Immature natural killer cell (primary cell): Measurements from ENCODE around the gene POLR1D. TPM values are rescaled to one million over a fixed set of nuclear protein-coding genes. Genes with fewer than 3 reads are reported as not detected.

Experiments used
- DNase-seq, 3 donors: peaks; one replicate each; pipeline ENCODE4 v3.0.0; 2022; ENCODE audit warnings: mixed read lengths in 1 of 3
- H3K27ac Mint-ChIP-seq, 6 donors: one replicate each; pipeline ENCODE4 v1.8.0; 2020; ENCODE audit warnings: mixed read lengths in 6 of 6, mild to moderate bottlenecking in 5 of 6, inconsistent platforms in 4 of 6, moderate library complexity in 3 of 6
- H3K27me3 Mint-ChIP-seq, 3 donors: one replicate each; pipeline ENCODE4 v1.8.0; 2020 to 2021; ENCODE audit warnings: low read depth in 3 of 3, mild to moderate bottlenecking in 3 of 3, mixed read lengths in 3 of 3, moderate library complexity in 3 of 3, inconsistent platforms in 1 of 3
- H3K36me3 Mint-ChIP-seq, 3 donors: one replicate each; pipeline ENCODE4 v1.8.0; 2020; ENCODE audit warnings: mixed read lengths in 3 of 3, inconsistent platforms in 2 of 3, mild to moderate bottlenecking in 2 of 3
- H3K4me1 Mint-ChIP-seq, 2 donors: one replicate each; pipeline ENCODE4 v1.8.0; 2020; ENCODE audit warnings: inconsistent platforms in 2 of 2, mild to moderate bottlenecking in 2 of 2, mixed read lengths in 2 of 2, moderate library complexity in 1 of 2
- H3K4me3 Mint-ChIP-seq, 5 donors: one replicate each; pipeline ENCODE4 v1.8.0; 2020; ENCODE audit warnings: mild to moderate bottlenecking in 5 of 5, mixed read lengths in 5 of 5, inconsistent platforms in 3 of 5, moderate library complexity in 3 of 5
- H3K9me3 Mint-ChIP-seq, 6 donors: one replicate each; pipeline ENCODE4 v1.8.0; 2020; ENCODE audit warnings: mild to moderate bottlenecking in 6 of 6, mixed read lengths in 6 of 6, inconsistent platforms in 4 of 6, moderate library complexity in 3 of 6
- polyA plus RNA-seq, 3 donors: library from polyadenylated mRNA; unstranded; fragments of 300-500 nt; fragmentation: Illumina TruSeq; gene quantifications; one replicate each; pipeline ENCODE4 v1.2.3, GENCODE V29; 2021

The POLR1D gene
- polyA plus RNA-seq, 3 donors from 2014 or later: 66.9 to 109 (median 87.7) TPM

GRCh38 chr13:27636589-27637288 is 15.0 kb downstream of the POLR1D start:
- H3K4me1 Mint-ChIP-seq: peaks cover 29 to 81% of the 10 kb centered on the region in 2 donors
- no peak for DNase-seq
- H3K9me3 Mint-ChIP-seq: no peaks in the 10 kb centered on the region
- peak overlapping the region in 1 of 5 donors; percentile 27 for H3K4me3 Mint-ChIP-seq
- peaks cover 0 to 2% (median 0%) of the 10 kb centered on the region in 3 donors for H3K27me3 Mint-ChIP-seq
- H3K36me3 Mint-ChIP-seq: peaks cover 0 to 6% (median 0%) of the 10 kb centered on the region in 3 donors
- H3K27ac Mint-ChIP-seq: peak overlapping the region in 2 of 6 donors; percentile 10 to 30

DNA sequence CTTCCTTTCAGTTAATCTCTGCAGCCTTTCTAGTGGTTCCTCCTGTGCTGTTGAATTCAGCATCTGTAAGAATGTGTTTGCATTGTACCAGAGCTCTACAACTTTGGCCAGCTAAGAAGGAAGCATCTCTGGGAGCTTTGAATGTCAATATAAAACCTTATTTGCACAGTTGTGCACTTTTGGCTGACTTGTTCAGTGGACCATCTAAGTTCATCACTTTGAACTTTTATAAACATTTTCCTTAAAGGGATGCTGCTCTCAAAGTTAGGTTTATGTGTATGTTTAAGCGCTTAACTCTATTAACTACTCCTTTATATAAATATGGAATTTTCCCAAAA is 15.6 kb downstream of the POLR1D start:
- Mint-ChIP-seq H3K27ac (no peak overlapping the region), H3K4me1 (peaks cover 32 to 81% of the 10 kb centered on the region in 2 donors), H3K4me3 (peak overlapping the region in 1 of 5 donors; percentile 27), H3K9me3 (no peaks in the 10 kb centered on the region), H3K27me3 (peaks cover 0 to 2% (median 0%) of the 10 kb centered on the region in 3 donors), H3K36me3 (peaks cover 0 to 6% (median 0%) of the 10 kb centered on the region in 3 donors)
- DNase-seq: no peak

DNA sequence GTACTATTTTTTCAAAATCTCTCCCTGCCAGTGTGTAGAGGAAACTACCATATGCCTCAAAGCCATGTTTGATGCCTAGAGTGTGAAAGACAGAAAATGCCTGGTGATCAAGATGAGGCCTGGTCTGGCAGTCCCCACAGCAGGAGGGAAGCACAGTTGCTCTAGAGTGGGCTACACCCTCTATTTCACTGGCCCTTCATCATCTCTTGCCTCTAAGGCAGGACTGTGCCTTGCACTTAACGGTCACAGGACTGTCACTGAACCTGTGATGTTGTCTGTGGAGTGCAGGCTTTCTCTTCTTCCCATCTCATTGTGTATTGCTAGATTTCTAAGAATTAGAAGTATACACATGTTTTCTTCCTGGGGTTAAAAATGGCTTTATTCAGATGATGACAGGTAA is 16.3 kb downstream of the POLR1D start:
- DNase-seq: no peak
- Mint-ChIP-seq H3K9me3 (no peaks in the 10 kb centered on the region), H3K4me1 (peaks cover 39 to 82% of the 10 kb centered on the region in 2 donors), H3K36me3 (peaks cover 0 to 2% (median 0%) of the 10 kb centered on the region in 3 donors), H3K4me3 (no peak overlapping the region), H3K27ac (peak overlapping the region in 3 of 6 donors; percentile 35 to 80 (median 58)), H3K27me3 (peaks cover 0 to 2% (median 0%) of the 10 kb centered on the region in 3 donors)

GRCh38 chr13:27638521-27638920 is 16.8 kb downstream of the POLR1D start:
- no peaks in the 10 kb centered on the region for H3K9me3 Mint-ChIP-seq
- H3K4me3 Mint-ChIP-seq: no peak overlapping the region
- H3K27ac Mint-ChIP-seq: peak overlapping the region in 2 of 6 donors; percentile 25 to 43

GRCh38 chr13:27639186-27639585 is 17.5 kb downstream of the POLR1D start:
- Mint-ChIP-seq H3K4me3 (no peak overlapping the region), H3K27ac (peak overlapping the region in 1 of 6 donors; percentile 65), H3K27me3 (peaks cover 0 to 2% (median 0%) of the 10 kb centered on the region in 3 donors), H3K36me3 (no peaks in the 10 kb centered on the region), H3K9me3 (no peaks in the 10 kb centered on the region), H3K4me1 (peaks cover 50 to 86% of the 10 kb centered on the region in 2 donors)
- no peak for DNase-seq

More at GRCh38 chr13:27638521-27638920, 16.8 kb downstream of the POLR1D start:
- DNase-seq: no peak
- peaks cover 44 to 85% of the 10 kb centered on the region in 2 donors for H3K4me1 Mint-ChIP-seq
- H3K36me3 Mint-ChIP-seq: no peaks in the 10 kb centered on the region
- peaks cover 0 to 2% (median 0%) of the 10 kb centered on the region in 3 donors for H3K27me3 Mint-ChIP-seq

GRCh38 chr13:27641711-27642502 is 20.2 kb downstream of the POLR1D start:
- H3K36me3 Mint-ChIP-seq: peaks cover 0 to 4% (median 0%) of the 10 kb centered on the region in 3 donors
- H3K27me3 Mint-ChIP-seq: no peaks in the 10 kb centered on the region
- H3K9me3 Mint-ChIP-seq: no peaks in the 10 kb centered on the region
- peak overlapping the region in 3 of 6 donors; percentile 1 to 73 (median 31) for H3K27ac Mint-ChIP-seq
- DNase-seq: peak; percentile 7 to 21 (median 12)
- no peak overlapping the region for H3K4me3 Mint-ChIP-seq
- peaks cover 44 to 96% of the 10 kb centered on the region in 2 donors for H3K4me1 Mint-ChIP-seq

DNA sequence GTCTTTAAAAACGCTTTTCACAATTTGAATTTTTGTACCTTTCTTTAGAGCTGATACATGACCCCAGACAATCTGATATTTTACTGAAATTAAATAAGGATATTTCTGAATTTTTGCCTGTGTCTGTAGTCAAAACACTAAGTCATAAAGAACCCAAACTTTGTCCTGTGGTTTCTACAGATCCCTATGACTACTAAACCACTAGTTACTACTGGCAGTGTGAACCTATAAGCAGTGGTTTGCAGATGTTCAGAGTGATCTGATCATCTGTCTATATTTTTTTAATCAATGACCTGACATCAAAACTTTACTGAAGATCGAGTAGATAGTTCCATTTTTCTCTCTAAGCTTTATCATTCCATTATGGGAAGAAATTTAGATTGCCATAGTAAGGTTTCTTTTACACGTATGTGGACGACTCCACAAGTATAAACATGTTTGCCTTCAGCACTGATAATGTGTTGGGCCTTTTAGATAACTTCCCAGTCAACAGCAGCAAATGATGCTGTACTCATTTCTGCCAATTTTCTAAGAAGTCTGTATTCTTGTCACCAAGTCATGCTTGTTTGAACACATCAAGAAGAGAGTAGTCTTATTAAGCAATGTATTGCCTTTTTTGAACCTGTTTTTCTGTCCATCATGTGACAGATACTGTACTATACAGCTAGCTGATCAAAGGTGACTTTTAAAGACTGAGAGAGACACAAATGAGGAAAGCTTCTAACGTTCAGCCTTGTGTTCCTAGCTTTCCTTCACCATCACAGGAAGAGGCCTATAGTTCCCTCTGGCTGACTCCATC is 21.8 kb downstream of the POLR1D start:
- Mint-ChIP-seq H3K4me1 (peaks cover 34 to 83% of the 10 kb centered on the region in 2 donors), H3K4me3 (no peak overlapping the region), H3K9me3 (no peaks in the 10 kb centered on the region), H3K36me3 (peaks cover 3 to 9% (median 4%) of the 10 kb centered on the region in 3 donors), H3K27ac (peak overlapping the region in 1 of 6 donors; percentile 13), H3K27me3 (no peaks in the 10 kb centered on the region)
- no peak for DNase-seq

DNA sequence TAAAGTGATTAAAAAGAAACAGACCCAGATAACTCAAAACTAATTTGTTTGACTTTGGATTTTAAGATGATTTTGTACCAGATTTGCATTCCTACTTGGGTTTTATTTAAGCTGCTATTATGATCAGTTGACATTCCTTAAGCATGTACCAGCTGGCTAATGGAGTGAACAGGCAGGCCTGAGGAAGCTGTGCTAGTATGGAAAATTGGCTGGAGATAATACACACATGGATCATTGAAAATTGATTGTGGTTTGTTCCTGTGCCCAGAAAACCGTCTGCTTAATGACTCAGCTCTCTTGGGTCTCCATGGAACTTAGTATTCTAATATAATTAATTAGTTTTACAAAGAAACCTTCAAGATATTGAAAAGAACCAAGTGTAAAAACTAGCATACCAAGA is 22.6 kb downstream of the POLR1D start:
- peaks cover 34 to 76% of the 10 kb centered on the region in 2 donors for H3K4me1 Mint-ChIP-seq
- H3K4me3 Mint-ChIP-seq: no peak overlapping the region
- H3K27ac Mint-ChIP-seq: peak overlapping the region in 1 of 6 donors; percentile 6
- peaks cover 11 to 16% (median 12%) of the 10 kb centered on the region in 3 donors for H3K36me3 Mint-ChIP-seq
- H3K27me3 Mint-ChIP-seq: no peaks in the 10 kb centered on the region
- DNase-seq: no peak
- peaks cover 0 to under 1% (median 0%) of the 10 kb centered on the region in 6 donors for H3K9me3 Mint-ChIP-seq

DNA sequence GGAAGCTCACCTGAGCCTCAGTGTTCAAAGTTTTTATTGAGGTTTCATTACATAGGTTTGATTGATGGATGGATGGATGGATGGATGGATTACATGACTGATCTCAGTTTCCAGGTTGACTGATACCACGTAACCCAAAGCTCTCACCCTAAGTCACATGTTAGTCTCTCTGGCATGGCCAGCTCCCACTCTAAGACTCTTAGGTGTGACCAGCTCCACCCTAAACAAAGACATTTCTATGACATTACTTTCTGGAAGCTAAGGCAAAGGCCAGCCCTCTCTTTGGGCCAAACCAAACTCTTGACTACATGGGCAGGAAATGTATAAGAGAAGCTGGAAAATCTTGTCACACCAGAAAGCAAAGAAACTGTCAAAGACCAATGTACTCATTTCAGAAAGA is 28.6 kb downstream of the POLR1D start:
- peaks cover 28 to 40% (median 38%) of the 10 kb centered on the region in 3 donors for H3K36me3 Mint-ChIP-seq
- no peak for DNase-seq
- peaks cover 5 to 25% of the 10 kb centered on the region in 2 donors for H3K4me1 Mint-ChIP-seq
- no peak overlapping the region for H3K4me3 Mint-ChIP-seq
- no peak overlapping the region for H3K27ac Mint-ChIP-seq
- peaks cover 5 to 12% (median 10%) of the 10 kb centered on the region in 6 donors for H3K9me3 Mint-ChIP-seq
- no peaks in the 10 kb centered on the region for H3K27me3 Mint-ChIP-seq

- DNase-seq: no peak
- H3K27ac Mint-ChIP-seq: no peak overlapping the region
- no peak overlapping the region for H3K4me3 Mint-ChIP-seq
Measured at GRCh38 chr13:27654059-27654458, 32.4 kb downstream of the POLR1D start.

GRCh38 chr13:27654816-27655215 is 33.1 kb downstream of the POLR1D start:
- peaks cover 12 to 23% (median 19%) of the 10 kb centered on the region in 3 donors for H3K36me3 Mint-ChIP-seq
- no peak overlapping the region for H3K27ac Mint-ChIP-seq
- H3K9me3 Mint-ChIP-seq: peaks cover under 1 to 7% (median 6%) of the 10 kb centered on the region in 6 donors
- no peak for DNase-seq
- peaks cover 5 to 17% of the 10 kb centered on the region in 2 donors for H3K4me1 Mint-ChIP-seq
- H3K27me3 Mint-ChIP-seq: no peaks in the 10 kb centered on the region
- no peak overlapping the region for H3K4me3 Mint-ChIP-seq

More at GRCh38 chr13:27654059-27654458, 32.4 kb downstream of the POLR1D start:
- Mint-ChIP-seq H3K36me3 (peaks cover 20 to 30% (median 27%) of the 10 kb centered on the region in 3 donors), H3K9me3 (peaks cover 5 to 12% (median 10%) of the 10 kb centered on the region in 6 donors), H3K27me3 (no peaks in the 10 kb centered on the region), H3K4me1 (peaks cover 5 to 17% of the 10 kb centered on the region in 2 donors)

- no peak overlapping the region for H3K27ac Mint-ChIP-seq
- H3K4me1 Mint-ChIP-seq: peaks cover 9 to 25% of the 10 kb centered on the region in 2 donors
- H3K9me3 Mint-ChIP-seq: no peaks in the 10 kb centered on the region
- no peak for DNase-seq
- H3K4me3 Mint-ChIP-seq: no peak overlapping the region
- H3K27me3 Mint-ChIP-seq: no peaks in the 10 kb centered on the region
- peaks cover 3 to 6% (median 4%) of the 10 kb centered on the region in 3 donors for H3K36me3 Mint-ChIP-seq
Measured at GRCh38 chr13:27657724-27658123, 36.0 kb downstream of the POLR1D start.

DNA sequence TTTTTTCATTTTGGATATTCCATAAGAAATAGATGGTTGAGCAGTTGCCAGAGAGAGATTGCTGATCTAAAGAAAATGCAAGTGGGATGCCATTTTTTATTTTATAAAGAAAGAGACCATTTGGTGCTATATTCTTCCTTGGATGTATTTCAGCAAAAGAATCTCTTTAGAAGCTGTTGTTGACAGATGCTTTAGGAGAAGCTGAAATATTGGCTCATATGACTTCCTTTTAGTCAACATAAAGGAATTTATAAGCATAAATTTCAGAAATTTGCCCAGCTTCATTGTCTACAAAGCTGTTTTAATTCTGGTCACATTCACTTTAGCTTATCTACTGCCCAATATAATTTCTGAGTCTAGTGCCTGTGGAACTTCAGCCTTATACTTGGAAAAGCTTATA is 36.9 kb downstream of the POLR1D start:
- Mint-ChIP-seq H3K4me3 (no peak overlapping the region), H3K36me3 (peaks cover 0 to 6% (median 3%) of the 10 kb centered on the region in 3 donors), H3K9me3 (no peaks in the 10 kb centered on the region), H3K4me1 (peaks cover 9 to 32% of the 10 kb centered on the region in 2 donors), H3K27me3 (no peaks in the 10 kb centered on the region), H3K27ac (no peak overlapping the region)
- DNase-seq: no peak
